B cell (primary cell): Measurements from ENCODE around the gene OR4C5. TPM values are rescaled to one million over a fixed set of nuclear protein-coding genes. Genes with fewer than 3 reads are reported as not detected.
"Not testable (repeated sequence)": the region's sequence is repeated elsewhere in the genome, so short reads cannot be mapped to it uniquely, and the experiment has no call there.

ENCODE experiments used
- ATAC-seq: fragments of 200-7000 bp; cut with Tn5 transposase; one replicate; pipeline ENCODE4 v1.10.0; 2021; ENCODE audit warnings: low read depth, mild to moderate bottlenecking, moderate number of reproducible peaks, moderate library complexity
- CTCF ChIA-PET: fragments of 350-600 bp; sonication (Branson Sonifier 250); formaldehyde crosslinking; loops from one replicate; lab custom pipeline; 2021; ENCODE audit warnings: antibody characterized with exemption, inconsistent platforms; lab: Charles Lee
- POLR2A ChIA-PET: fragments of 350-600 bp; sonication (Branson Sonifier 250); formaldehyde crosslinking; loops from one replicate; lab custom pipeline; 2021; ENCODE audit warnings: antibody characterized with exemption; lab: Charles Lee
- DNase-seq: peaks from one replicate; pipeline ENCODE4 v3.0.0; 2013
- H2AFZ ChIP-seq: 2 replicates; pipeline ENCODE4 v1.6.1; 2012; ENCODE audit warnings: mild to moderate bottlenecking, low read depth, low read length; ENCODE audit not compliant: insufficient read depth, poor library complexity, severe bottlenecking
- H3K27ac ChIP-seq, 2 donors: 1 replicate in 1 of 2; 2 replicates in 1 of 2; pipeline ENCODE4 v1.5.1; 2012 to 2013; ENCODE audit warnings: low read length in 2 of 2, mild to moderate bottlenecking in 2 of 2, moderate library complexity in 1 of 2
- H3K27me3 ChIP-seq, 4 experiments: fragments of 200-600 bp in 1 of 4; sonication (generic) in 1 of 4; replicated peaks in 1 of 4; 1 replicate in 2 of 4; 2 replicates in 2 of 4; pipeline versions ENCODE4 v1.6.1 to v1.7.0; 2013 to 2016; ENCODE audit warnings: low read length in 3 of 4, mild to moderate bottlenecking in 2 of 4, mixed read lengths in 1 of 4, moderate library complexity in 1 of 4; ENCODE audit not compliant: insufficient read depth in 4 of 4, control insufficient read depth in 3 of 4; ENCODE audit errors: control extremely low read depth in 1 of 4
- H3K36me3 ChIP-seq, 2 experiments: replicated peaks in 1 of 2; 1 replicate in 1 of 2; 2 replicates in 1 of 2; pipeline versions ENCODE4 v1.6.1 to v1.7.1; 2013; ENCODE audit warnings: low read length in 1 of 2; ENCODE audit not compliant: insufficient read depth in 2 of 2, control insufficient read depth in 1 of 2; ENCODE audit errors: control extremely low read depth in 1 of 2, extremely low read depth in 1 of 2
- H3K4me1 ChIP-seq, 2 donors: fragments of 200-600 bp in 1 of 2; sonication (generic) in 1 of 2; 1 replicate in 1 of 2; 2 replicates in 1 of 2; pipeline versions ENCODE4 v1.5.1 to v1.6.1; 2013 to 2017; ENCODE audit warnings: low read length in 2 of 2; ENCODE audit not compliant: control insufficient read depth in 2 of 2, insufficient read depth in 2 of 2
- H3K4me2 ChIP-seq: replicated peaks from 2 replicates; pipeline ENCODE3; 2012; ENCODE audit warnings: mild to moderate bottlenecking, low read depth, low read length; ENCODE audit not compliant: poor library complexity, severe bottlenecking
- H3K4me3 ChIP-seq, 5 experiments: fragments of 200-600 bp in 1 of 5; sonication (generic) in 1 of 5; 1 replicate in 3 of 5; 2 replicates in 2 of 5; pipeline versions ENCODE4 v1.5.1 to v1.7.0; 2011 to 2016; ENCODE audit warnings: low read length in 4 of 5, mild to moderate bottlenecking in 4 of 5, low read depth in 2 of 5, control low read depth in 1 of 5, moderate library complexity in 1 of 5; ENCODE audit not compliant: insufficient read depth in 1 of 5; ENCODE audit errors: control extremely low read depth in 1 of 5, extremely low read depth in 1 of 5
- H3K79me2 ChIP-seq: fragments of 200-600 bp; sonication (generic); one replicate; pipeline ENCODE4 v1.6.0; 2016; ENCODE audit warnings: low read length; ENCODE audit not compliant: control insufficient read depth, insufficient read depth
- H3K9ac ChIP-seq: fragments of 200-600 bp; sonication (generic); 2 replicates; pipeline ENCODE4 v1.6.1; 2017; ENCODE audit warnings: mild to moderate bottlenecking, low read length, moderate library complexity
- H3K9me3 ChIP-seq, 3 donors: one replicate each; pipeline versions ENCODE4 v1.6.1 to v1.7.1; 2013; ENCODE audit warnings: low read length in 2 of 3; ENCODE audit not compliant: control insufficient read depth in 2 of 3, insufficient read depth in 1 of 3; ENCODE audit errors: control extremely low read depth in 1 of 3
- H4K20me1 ChIP-seq: 2 replicates; pipeline ENCODE4 v1.6.0; 2012; ENCODE audit warnings: mild to moderate bottlenecking, low read length; ENCODE audit not compliant: insufficient read depth, control insufficient read depth, poor library complexity, severe bottlenecking
- H3K27ac Mint-ChIP-seq: one replicate; pipeline ENCODE4 v1.8.0; 2021; ENCODE audit warnings: mixed read lengths
- H3K27me3 Mint-ChIP-seq: one replicate; pipeline ENCODE4 v1.8.0; 2021; ENCODE audit warnings: mixed read lengths
- H3K4me1 Mint-ChIP-seq: one replicate; pipeline ENCODE4 v1.8.0; 2021; ENCODE audit warnings: mixed read lengths
- H3K4me3 Mint-ChIP-seq: one replicate; pipeline ENCODE4 v1.8.0; 2021; ENCODE audit warnings: mixed read lengths
- H3K9me3 Mint-ChIP-seq: one replicate; pipeline ENCODE4 v1.8.0; 2022; ENCODE audit warnings: mixed read lengths; ENCODE audit not compliant: insufficient read depth
- EZH2 ChIP-seq: IDR thresholded peaks from 2 replicates; pipeline ENCODE4 v1.6.1; 2012; ENCODE audit warnings: borderline replicate concordance, low read depth, mild to moderate bottlenecking, moderate library complexity, low read length; ENCODE audit not compliant: insufficient read depth, poor library complexity, severe bottlenecking
- WGBS: methylation state at CpG from one replicate; pipeline ENCODE4 v1.1.5; 2013; ENCODE audit warnings: missing lambda C conversion rate; ENCODE audit not compliant: insufficient coverage; 5-methylcytosine and 5-hydroxymethylcytosine counted together
- intact Hi-C: fragments of 100-400 bp; cut with micrococcal nuclease; formaldehyde crosslinking; loops from one replicate; pipeline ENCODE4 v1.10.0; 2022
- polyA plus RNA-seq: library from polyadenylated mRNA; depleted of rRNA; stranded (reverse); fragments of >200 nt; gene quantifications from 2 replicates; pipeline ENCODE4 v1.2.3, GENCODE V29; 2012
- total RNA-seq, 2 donors: library from RNA; stranded (reverse); fragments of 120-200 nt in 1 of 2; gene quantifications; 1 replicate in 1 of 2; 2 replicates in 1 of 2; pipeline versions ENCODE4 v1.2.3 to v1.2.4, GENCODE V29; 2013 to 2022
- TF ChIP-seq, protein P1 (sequence below): fragments of 200-600 bp; IDR thresholded peaks from one replicate; pipeline ENCODE4 v1.8.0; 2022; ENCODE audit warnings: antibody characterized with exemption, mild to moderate bottlenecking

The OR4C5 gene
- total and polyA plus RNA-seq, 2 donors (not counting 1 experiment from before 2014, with no cell fraction given): not detected

- ATAC-seq (no peak), DNase-seq (no peak)
- H3K36me3 ChIP-seq: no peaks in the 10 kb centered on the region
- WGBS: no CpG with 5 or more reads among the region's 2 CpGs
- CTCF ChIA-PET: no interaction called here
- no peaks in the 10 kb centered on the region for H3K4me1 ChIP-seq
- Mint-ChIP-seq H3K4me3 (no peak overlapping the region), H3K27ac (no peak overlapping the region), H3K27me3 (peaks cover 12% of the 10 kb centered on the region), H3K9me3 (peaks cover 2% of the 10 kb centered on the region), H3K4me1 (no peaks in the 10 kb centered on the region)
- intact Hi-C loops: no loop called here
- H3K27ac ChIP-seq: no peak overlapping the region
- H3K27me3 ChIP-seq: peaks cover 0 to 4% (median 1%) of the 10 kb centered on the region in 4 experiments
- no peaks in the 10 kb centered on the region for H3K79me2 ChIP-seq
- POLR2A ChIA-PET: no interaction called here
- H4K20me1 ChIP-seq: no peaks in the 10 kb centered on the region
- no peak overlapping the region for H3K4me3 ChIP-seq
- H3K4me2 ChIP-seq: no peak overlapping the region
- no peak overlapping the region for H3K9ac ChIP-seq
- H3K9me3 ChIP-seq: peaks cover 0 to 6% (median 0%) of the 10 kb centered on the region in 3 donors
- TF ChIP-seq, protein P1, sequence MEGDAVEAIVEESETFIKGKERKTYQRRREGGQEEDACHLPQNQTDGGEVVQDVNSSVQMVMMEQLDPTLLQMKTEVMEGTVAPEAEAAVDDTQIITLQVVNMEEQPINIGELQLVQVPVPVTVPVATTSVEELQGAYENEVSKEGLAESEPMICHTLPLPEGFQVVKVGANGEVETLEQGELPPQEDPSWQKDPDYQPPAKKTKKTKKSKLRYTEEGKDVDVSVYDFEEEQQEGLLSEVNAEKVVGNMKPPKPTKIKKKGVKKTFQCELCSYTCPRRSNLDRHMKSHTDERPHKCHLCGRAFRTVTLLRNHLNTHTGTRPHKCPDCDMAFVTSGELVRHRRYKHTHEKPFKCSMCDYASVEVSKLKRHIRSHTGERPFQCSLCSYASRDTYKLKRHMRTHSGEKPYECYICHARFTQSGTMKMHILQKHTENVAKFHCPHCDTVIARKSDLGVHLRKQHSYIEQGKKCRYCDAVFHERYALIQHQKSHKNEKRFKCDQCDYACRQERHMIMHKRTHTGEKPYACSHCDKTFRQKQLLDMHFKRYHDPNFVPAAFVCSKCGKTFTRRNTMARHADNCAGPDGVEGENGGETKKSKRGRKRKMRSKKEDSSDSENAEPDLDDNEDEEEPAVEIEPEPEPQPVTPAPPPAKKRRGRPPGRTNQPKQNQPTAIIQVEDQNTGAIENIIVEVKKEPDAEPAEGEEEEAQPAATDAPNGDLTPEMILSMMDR: no peak
- TF ChIP-seq EZH2: no peak
- H2AFZ ChIP-seq: no peak overlapping the region
Measured at GRCh38 chr11:48341466-48341865, 24.8 kb downstream of the OR4C5 start.

GRCh38 chr11:48324620-48325019 lies 41.6 kb downstream of the OR4C5 start, which contains the start of gene OR4C3:
OR4C3 (plus strand) TSS chr11:48324920; CDS start chr11:48325022, 102 bp downstream.
- H3K9me3 ChIP-seq, intact Hi-C loops, H3K36me3 ChIP-seq, H3K27ac ChIP-seq, H3K4me3 Mint-ChIP-seq, H3K27me3 ChIP-seq, H3K4me1 ChIP-seq, CTCF ChIA-PET, ATAC-seq, DNase-seq, H4K20me1 ChIP-seq, H3K27ac Mint-ChIP-seq, H3K79me2 ChIP-seq, H3K4me1 Mint-ChIP-seq, H3K4me2 ChIP-seq, H3K4me3 ChIP-seq, H3K9me3 Mint-ChIP-seq, POLR2A ChIA-PET, H2AFZ ChIP-seq, H3K9ac ChIP-seq: not testable (repeated sequence)
- peaks cover 11% of the 10 kb centered on the region for H3K27me3 Mint-ChIP-seq

DNA sequence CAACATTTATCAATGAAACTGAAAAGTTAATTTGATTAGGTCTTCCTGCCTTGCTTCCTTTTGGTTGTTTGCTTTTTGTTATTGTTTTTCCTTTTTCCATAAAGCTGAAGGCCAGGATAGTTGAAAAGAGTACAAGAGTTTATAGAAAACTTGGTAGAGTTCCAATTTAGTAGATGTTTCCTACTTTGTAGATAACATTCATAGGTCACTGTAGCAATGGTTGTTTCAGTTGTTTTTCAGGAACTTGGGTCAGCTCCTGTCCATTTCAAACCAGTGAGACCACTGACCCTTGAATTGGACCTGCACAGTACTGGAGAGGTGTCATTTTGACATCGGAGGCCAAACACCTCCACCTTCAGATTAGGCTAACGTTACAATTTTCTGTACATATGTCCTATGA lies 46.5 kb downstream of the OR4C5 start:
- H3K27ac Mint-ChIP-seq, H3K27me3 ChIP-seq, H3K9ac ChIP-seq, intact Hi-C loops, H3K4me1 Mint-ChIP-seq, H2AFZ ChIP-seq, H3K9me3 Mint-ChIP-seq, H3K79me2 ChIP-seq, H3K4me3 Mint-ChIP-seq, H4K20me1 ChIP-seq, H3K9me3 ChIP-seq, DNase-seq, H3K36me3 ChIP-seq, H3K27ac ChIP-seq, H3K4me2 ChIP-seq, CTCF ChIA-PET, ATAC-seq, H3K4me1 ChIP-seq, H3K4me3 ChIP-seq, POLR2A ChIA-PET: not testable (repeated sequence)
- peaks cover 16% of the 10 kb centered on the region for H3K27me3 Mint-ChIP-seq
- WGBS: 85% methylated on average over 2 of the region's 2 CpGs
